Skin epidermis (tissue), 12 donors: Measurements from ENCODE around the gene HSPA5.
"Not testable (repeated sequence)": the region's sequence is repeated elsewhere in the genome, so short reads cannot be mapped to it uniquely, and the experiment has no call there.

Source experiments
- H3K27ac ChIP-seq, 21 experiments: fragments of 200-600 bp; sonication (generic) in 11 of 21; one replicate each; pipeline ENCODE4 v1.5.0; 2020; ENCODE audit warnings: mild to moderate bottlenecking in 3 of 21, inconsistent platforms in 2 of 21, moderate library complexity in 2 of 21
- H3K4me3 ChIP-seq, 7 experiments: fragments of 200-600 bp; sonication (generic) in 2 of 7; one replicate each; pipeline ENCODE4 v1.5.0; 2020; ENCODE audit warnings: inconsistent platforms in 2 of 7, mild to moderate bottlenecking in 2 of 7, moderate library complexity in 1 of 7

Gene HSPA5

DNA sequence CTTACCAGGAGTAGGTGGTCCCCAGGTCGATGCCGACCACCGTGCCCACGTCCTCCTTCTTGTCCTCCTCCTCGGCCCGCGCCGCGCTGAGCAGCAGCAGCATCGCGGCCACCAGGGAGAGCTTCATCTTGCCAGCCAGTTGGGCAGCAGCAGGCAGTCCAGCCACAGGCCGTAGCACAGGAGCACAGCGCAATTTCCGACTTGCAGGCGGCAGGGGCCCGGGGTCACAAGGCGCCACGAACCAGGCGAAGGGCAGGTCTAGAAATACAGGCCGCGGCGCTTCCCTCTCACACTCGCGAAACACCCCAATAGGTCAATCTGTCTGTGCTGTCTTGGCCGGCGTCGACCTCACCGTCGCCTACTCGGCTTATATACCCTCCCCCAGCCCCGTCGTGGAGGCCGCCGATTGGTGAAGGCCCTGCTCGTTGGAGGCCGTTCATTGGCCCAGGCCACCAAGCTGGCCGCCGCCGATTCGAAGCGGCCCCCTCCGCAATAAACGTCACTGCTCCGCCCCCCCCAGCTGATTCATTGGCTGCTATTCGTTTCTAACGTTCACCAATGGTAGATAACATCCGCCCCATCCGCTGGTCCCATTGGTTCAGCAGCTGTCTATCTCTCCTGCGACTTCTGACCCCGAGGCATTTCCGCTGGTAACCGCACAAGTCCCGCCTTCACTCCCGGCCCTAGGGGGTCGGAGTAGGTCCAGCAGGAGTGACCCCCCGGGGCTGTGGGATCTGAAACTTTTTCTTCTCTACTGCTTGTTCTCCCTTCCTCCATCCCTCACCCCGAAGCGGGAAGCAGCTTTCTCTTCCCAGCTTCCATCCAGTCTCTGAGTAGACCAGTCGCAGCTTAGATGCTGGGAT, at the start of gene HSPA5:
HSPA5 (minus strand) TSS at position 344 of the 863 bp plus-strand sequence; CDS start at position 127, 217 bp downstream.
- Histone ChIP-seq H3K27ac (peak within 1 kb of the TSS; percentile 70 to 99 (median 94)), H3K4me3 (peak within 1 kb of the TSS; percentile 72 to 91 (median 85))

DNA sequence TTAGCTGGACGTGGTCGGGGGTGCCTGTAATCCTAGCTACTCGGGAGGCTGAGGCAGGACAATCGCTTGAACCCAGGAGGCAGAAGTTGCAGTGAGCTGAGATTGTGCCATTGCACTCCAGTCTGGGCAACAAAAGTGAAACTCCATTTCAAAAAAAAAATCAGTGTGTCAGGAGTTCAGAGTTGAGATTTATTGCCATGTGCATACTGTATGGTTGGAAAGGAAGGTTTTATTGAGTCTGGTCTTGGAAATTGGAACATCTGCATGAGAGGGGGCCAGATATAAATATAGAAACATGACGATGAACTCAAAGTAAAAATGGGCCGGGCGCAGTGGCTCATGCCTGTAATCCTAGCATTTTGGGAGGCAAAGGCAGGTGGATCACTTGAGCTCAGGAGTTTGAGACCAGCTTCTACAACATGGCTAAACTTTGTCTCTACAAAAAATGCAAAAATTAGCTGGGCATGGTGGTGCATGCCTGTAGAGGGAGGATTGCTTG, 45.8 kb upstream of the HSPA5 start:
- not testable (repeated sequence) for H3K4me3 ChIP-seq, H3K27ac ChIP-seq

- no peak overlapping the region for H3K27ac ChIP-seq
- no peak overlapping the region for H3K4me3 ChIP-seq
These were observed 43.7 kb upstream of the HSPA5 start for GRCh38 chr9:125284855-125285254.

DNA sequence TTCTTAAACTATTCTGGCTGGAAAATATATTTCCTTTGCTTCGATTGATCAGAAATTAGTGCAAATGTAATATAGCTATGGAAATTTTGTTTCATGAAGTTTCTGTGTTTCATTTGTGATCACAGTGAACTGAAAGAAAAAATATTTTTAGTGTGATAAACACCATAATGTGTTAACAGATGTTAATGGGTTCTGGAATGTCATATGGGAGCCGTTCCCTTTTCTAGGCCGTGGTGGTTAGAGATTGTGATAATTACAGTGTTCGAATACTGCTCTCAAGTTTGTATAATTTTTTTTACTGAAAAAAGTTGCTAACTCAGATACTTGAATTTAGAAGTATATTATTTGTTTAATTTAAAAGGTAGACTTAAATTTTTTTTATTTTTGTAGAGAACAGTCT, 39.8 kb upstream of the HSPA5 start:
- Histone ChIP-seq H3K4me3 (no peak overlapping the region), H3K27ac (no peak overlapping the region)

GRCh38 chr9:125277411-125277810, 36.3 kb upstream of the HSPA5 start:
- no peak overlapping the region for H3K27ac ChIP-seq
- H3K4me3 ChIP-seq, result no peak overlapping the region

DNA sequence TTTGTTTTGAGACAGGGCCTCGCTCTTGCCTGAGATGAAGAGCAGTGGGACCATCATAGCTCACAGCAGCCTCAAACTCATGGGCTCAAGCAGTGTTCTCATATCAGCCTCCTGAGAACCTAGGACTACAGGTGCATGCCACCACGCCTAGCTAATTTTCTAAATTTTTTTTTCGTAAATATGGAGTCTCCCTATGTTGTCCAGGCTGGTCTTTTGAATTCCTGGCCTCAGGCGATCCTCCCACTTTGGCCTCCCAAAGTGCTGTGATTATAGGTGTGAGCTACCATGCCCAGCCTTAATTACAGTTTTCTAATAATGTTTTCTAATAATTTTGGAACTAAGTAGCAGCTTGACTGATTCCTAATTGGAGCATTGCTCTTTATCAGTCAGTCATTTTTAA, 35.6 kb upstream of the HSPA5 start:
- Histone ChIP-seq H3K27ac (no peak overlapping the region), H3K4me3 (no peak overlapping the region)

DNA sequence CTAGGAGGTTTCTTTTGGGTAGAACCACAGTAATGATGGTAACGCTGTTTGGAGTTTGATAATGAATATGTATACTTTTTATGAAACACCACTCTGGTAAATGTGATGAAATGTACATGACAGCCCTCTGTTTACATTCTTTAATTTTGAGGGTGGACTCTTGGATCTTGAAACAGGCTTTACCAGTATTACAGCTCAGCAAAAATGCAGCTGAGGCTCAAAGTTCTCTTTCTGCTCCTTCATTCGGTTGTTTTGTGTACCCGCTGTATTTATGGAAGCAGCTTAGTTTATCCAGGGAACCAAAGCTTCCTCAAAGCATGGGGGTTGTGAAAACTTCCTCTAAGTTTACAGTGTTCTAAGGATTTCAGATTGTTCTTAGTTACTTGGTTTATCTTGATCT, 31.6 kb upstream of the HSPA5 start:
- peak overlapping the region in 9 of 21 experiments; percentile 26 to 73 (median 39) for H3K27ac ChIP-seq
- H3K4me3 ChIP-seq, result no peak overlapping the region

- Histone ChIP-seq H3K4me3 (no peak overlapping the region), H3K27ac (peak overlapping the region in 13 of 21 experiments; percentile 12 to 73 (median 48))
These were observed 29.9 kb upstream of the HSPA5 start for GRCh38 chr9:125271081-125271480.

DNA sequence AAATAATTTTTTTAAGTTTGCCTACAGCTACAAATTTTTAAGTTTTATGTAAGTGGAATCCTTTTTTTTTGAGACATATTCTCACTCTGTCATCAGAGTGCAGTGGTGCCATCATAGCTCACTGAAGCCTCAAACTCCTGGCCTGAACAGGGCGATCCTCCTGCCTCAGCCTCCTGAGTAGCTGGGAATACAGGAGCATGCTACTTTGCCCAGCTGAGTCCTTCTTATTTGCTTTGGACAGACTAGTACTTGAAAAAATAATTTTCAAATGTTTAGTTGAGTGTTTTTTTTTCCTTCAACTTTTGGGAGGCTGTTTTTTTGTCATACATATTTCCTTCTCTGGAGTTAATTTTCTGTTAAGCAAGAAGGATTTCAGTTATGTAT, 27.9 kb upstream of the HSPA5 start:
- peak overlapping the region in 2 of 21 experiments; percentile 4 to 11 for H3K27ac ChIP-seq
- H3K4me3 ChIP-seq, result no peak overlapping the region

DNA sequence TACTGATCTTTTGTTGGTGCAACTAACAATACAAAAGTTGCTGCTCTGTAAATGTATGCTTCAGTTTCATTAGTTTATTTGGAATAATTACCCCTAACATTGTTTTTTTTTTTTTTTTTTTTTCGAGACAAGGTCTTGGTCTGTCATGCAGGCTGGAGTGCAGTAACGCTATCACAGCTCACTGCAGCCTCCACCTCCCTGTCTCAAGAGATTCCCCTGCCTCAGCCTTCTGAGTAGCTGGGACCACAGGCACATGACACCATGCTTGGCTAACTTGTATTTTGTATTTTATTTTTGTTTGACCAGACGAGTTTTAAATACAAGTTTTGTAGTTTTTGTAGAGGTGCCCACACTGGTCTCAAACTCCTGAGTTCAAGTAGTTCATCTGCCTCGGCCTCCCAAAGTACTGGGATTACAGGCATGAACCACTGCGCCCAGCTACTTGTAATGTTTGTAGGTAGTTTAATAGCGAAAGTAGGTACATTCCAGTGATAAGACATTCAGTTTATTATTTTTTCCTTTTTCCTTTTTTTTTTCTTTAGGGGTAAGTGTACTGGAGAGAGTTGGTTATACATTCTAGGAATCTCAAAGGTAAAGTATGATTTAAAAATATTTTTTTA, 27.4 kb upstream of the HSPA5 start:
- Histone ChIP-seq H3K27ac (peak overlapping the region in 2 of 21 experiments; percentile 4 to 11), H3K4me3 (no peak overlapping the region)

DNA sequence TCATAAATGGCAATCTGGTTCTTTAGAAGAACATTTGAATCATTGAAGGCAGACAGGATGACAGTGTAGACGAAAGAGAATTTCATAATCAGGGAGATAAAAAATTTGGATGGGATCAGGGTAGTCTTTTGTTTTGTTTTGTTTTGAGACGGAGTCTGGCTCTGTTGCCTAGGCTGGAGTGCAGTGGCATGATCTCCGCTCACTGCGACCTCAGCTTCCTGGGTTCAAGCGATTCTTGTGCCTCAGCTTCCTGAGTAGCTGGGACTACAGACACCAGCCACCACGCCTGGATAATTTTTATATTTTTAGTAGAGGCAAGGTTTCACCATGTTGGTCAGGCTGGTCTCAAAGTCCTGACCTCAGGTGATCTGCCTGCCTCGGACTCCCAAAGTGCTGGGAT, 22.9 kb upstream of the HSPA5 start:
- H3K4me3 ChIP-seq, H3K27ac ChIP-seq: not testable (repeated sequence)

DNA sequence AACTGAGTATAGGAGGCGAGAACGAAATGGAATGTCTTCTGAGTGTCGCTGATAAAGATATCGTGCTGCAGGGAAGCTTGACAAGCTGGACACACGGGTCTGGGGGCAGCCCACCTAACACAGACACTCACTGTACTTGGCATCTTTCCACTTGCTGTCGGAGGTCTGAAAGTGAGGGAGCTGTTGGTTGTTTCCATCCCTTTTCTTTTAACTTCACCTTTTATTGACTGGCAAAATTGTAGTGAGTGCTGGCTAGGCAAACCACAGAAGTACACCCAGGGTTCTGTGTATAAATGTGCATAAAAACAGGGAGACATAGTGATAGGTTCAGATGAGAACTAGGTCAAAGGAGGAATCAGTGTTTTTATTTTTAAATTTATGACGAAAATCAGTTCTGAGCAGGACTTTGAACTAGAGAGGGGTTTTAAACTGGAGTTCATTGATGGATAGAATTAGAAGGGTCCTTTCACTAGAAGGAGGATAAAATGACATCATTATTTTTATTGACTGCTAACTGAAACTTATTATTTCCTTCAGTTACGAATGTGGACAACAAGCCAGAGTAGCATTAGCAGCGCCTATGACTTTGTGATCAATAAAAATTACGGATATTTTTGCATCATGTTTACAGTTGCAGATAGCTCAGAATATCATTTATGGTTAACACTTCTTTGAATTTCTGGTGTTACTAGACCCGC, 21.3 kb upstream of the HSPA5 start:
- H3K4me3 ChIP-seq, result peak overlapping the region; percentile 77 to 100 (median 93)
- H3K27ac ChIP-seq, result peak overlapping the region; percentile 7 to 94 (median 89)

GRCh38 chr9:125261501-125262293, 20.6 kb upstream of the HSPA5 start, which contains the start of gene GAPVD1:
Gene GAPVD1 (plus strand): TSS chr9:125261826. CDS start chr9:125298922, 37,096 bp downstream.
- peak within 1 kb of the TSS; percentile 77 to 100 (median 93) for H3K4me3 ChIP-seq
- H3K27ac ChIP-seq, result peak within 1 kb of the TSS; percentile 7 to 94 (median 89)

DNA sequence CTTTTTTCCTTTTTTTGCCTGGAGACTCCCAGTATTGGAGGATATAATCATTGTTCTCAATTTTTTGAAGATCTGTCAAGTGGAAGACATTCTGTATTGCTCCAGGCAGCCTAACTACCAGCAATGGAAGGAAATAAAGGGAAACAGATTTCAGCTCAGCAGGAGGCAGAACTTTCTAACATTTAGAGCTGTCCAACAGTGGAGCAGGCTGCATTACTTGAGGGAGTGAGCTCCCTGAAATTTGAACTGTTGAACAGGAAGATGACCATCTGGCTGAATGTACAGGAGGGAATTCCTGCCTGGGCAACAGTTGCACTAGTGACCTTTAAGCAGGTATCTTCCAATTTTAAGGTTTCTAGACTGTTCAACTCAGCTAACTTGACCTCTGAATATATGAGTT, 19.4 kb upstream of the HSPA5 start:
- H3K4me3 ChIP-seq, result no peak overlapping the region
- peak overlapping the region in 7 of 21 experiments; percentile 67 to 92 (median 89) for H3K27ac ChIP-seq

DNA sequence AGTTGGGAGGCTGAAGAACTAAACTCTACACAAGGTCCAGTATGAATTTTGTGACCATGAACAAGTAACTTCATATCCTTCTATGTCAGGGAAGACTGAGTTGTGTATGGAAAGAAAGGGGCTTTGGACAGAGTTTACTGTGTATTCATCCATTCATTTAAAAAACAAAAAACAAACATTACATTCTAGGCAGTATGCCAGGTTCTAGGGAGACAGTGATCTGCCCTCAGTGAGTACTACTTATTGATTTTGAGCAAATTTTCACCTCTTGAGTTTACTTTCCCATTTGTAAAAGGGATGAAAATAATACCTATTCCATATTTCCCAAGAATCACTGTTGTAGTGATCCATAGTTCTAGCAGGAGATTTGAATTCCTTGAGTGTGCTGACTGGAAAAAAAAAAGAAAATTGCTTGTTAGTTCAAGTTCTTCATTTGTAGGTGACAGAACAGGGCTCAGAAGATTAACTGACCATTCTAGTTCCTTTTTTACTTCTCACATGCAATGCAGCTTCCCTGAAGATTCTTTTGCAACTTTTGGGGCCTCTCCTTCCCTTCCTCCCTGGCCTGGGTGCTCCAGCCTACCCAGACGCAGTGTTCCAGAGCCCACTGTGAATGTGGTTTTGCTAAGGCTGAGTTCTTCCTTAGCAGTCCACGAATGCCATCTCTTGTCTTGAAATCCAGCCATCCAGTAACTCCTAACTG, 17.8 kb upstream of the HSPA5 start:
- peak overlapping the region in 5 of 21 experiments; percentile 16 to 44 (median 35) for H3K27ac ChIP-seq

GRCh38 chr9:125258160-125258785, 17.1 kb upstream of the HSPA5 start:
- H3K4me3 ChIP-seq, result no peak overlapping the region
- H3K27ac ChIP-seq, result peak overlapping the region in 2 of 21 experiments; percentile 35 to 36

More for the DNA sequence above, 17.8 kb upstream of the HSPA5 start:
- no peak overlapping the region for H3K4me3 ChIP-seq

DNA sequence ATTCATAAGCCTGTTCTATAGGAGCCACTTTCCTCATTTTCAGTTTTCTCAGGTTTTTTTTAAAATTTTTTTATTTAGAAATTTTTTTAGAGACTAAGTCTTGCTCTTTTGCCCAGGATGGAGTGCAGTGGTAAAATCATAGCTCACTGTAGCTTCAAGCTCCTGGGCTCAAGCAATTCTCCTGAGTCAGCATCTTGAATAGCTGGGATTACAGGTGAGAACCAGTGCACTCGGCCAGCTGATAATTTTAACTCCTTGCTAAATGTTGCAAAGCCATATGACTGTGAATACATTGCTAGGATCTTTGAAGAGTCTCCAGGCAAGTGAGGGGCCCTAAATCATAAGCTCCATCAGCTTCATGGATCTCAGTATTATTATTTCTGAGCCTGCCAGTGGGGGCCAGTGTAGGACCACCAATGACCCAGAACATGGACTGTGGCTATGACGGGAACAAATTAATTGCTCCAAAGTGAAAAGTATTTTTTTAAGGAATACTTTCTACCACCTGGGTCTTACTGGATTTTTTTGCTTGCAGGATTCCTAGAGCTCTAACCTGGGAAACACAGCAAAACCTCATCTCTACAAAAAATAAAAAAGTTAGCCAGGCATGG, 14.7 kb upstream of the HSPA5 start:
- Histone ChIP-seq H3K27ac (no peak overlapping the region), H3K4me3 (no peak overlapping the region)

DNA sequence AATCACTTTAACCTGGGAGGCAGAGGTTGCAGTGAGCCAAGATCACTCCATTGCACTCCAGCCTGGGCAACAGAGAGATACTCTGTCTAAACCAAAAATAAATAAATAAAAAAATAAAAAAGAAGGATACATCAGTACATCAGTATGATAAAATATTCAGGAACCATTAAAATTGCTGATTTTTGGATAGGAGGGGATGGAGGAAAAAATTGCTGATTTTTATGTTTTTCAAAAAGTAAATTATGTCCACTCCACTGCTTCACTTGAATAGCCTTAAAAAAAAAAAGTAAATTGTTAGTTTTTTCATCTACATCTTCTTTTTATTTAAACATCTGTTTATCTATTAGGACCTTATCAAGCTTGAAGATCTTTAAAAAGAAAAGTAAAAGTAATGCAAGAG, 13.1 kb upstream of the HSPA5 start:
- Histone ChIP-seq H3K4me3 (no peak overlapping the region), H3K27ac (no peak overlapping the region)
